ENCODE results near the gene CACNA1H. TPM values are rescaled to one million over a fixed set of nuclear protein-coding genes. Genes with fewer than 3 reads are reported as not detected.
"Not testable (repeated sequence)": the region's sequence is repeated elsewhere in the genome, so short reads cannot be mapped to it uniquely, and the experiment has no call there.

CACNA1H gene
- total and polyA plus RNA-seq, 9 of the 15 experiments (the other 6 are each of a cell fraction or from before 2014, with no cell fraction given) = 0.10 to 0.18 TPM; not detected in 7

DNA sequence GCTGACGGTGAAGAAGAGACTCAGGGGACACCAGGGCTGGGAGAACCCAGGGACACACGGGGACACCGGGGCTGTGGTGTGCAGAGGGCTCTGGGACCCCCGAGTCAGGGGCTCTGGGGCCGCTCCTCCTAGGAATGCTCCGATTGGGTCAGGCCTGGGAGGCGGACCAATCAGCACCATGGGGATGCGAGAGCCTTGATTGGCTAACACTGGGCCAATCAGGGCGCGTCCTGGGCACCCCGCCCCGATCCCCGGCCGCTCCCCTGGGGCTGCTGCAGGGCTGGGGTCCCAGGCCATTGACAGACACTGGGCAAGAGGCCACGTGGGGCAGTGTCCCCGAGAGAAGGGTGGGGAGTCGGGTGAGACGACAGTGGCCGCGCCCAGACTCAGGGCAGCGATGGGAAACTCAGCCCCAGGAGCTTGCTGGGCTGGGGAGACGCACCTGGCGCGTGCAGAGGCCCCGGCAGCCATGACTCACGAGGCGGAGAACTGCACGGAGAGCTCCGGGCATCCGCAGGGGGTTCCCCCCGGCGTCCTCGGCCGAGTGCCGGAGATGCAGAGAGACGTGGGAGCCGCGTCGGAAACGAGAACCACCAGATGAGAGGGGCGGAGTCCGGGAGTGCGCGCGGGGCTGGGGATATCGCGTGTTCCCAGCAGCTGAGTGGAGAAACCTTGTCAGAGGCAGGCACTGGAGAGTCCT lies 79.3 kb downstream of the CACNA1H start:
- H3K79me2 ChIP-seq (ENCODE audit: control insufficient read depth, insufficient read depth, low read length); H3K27me3 ChIP-seq (ENCODE audit: control insufficient read depth in 2 of 2, insufficient read depth in 2 of 2, low read length in 2 of 2); H2AFZ ChIP-seq (ENCODE audit: low read depth, low read length); BruUV-seq (replicated peaks); H3K9me3 ChIP-seq (replicated peaks; ENCODE audit: control insufficient read depth, insufficient read depth, low read depth, low read length); H3K9ac ChIP-seq (ENCODE audit: insufficient read depth in 1 of 2, low read depth in 2 of 2, low read length in 2 of 2); in situ Hi-C loops (cut with MboI); H3K4me3 ChIP-seq; H3K36me3 ChIP-seq (ENCODE audit: control insufficient read depth, insufficient read depth, low read length); H3K27ac ChIP-seq (ENCODE audit: extremely low read depth, low read depth, low read length); intact Hi-C loops (cut with micrococcal nuclease); CTCF ChIA-PET (ENCODE audit: low intra/inter-chr PET ratio); DNase-seq (ENCODE audit: extremely low read depth in 1 of 4, low spot score in 3 of 4); H4K20me1 ChIP-seq (replicated peaks; ENCODE audit: control insufficient read depth, insufficient read depth, low read length); H3K4me2 ChIP-seq (ENCODE audit: insufficient read depth, low read length); FAIRE-seq; H3K9me1 ChIP-seq (ENCODE audit: control insufficient read depth, insufficient read depth, low read length); POLR2A ChIA-PET; H3K4me1 ChIP-seq (replicated peaks in 1 of 2; ENCODE audit: control insufficient read depth in 2 of 2, insufficient read depth in 2 of 2, low read length in 2 of 2): not testable (repeated sequence)
- ATAC-seq = peak; percentile 94
- no CpG with 5 or more reads among the region's 47 CpGs for WGBS (ENCODE audit: insufficient coverage, low coverage, missing lambda C conversion rate)

DNA sequence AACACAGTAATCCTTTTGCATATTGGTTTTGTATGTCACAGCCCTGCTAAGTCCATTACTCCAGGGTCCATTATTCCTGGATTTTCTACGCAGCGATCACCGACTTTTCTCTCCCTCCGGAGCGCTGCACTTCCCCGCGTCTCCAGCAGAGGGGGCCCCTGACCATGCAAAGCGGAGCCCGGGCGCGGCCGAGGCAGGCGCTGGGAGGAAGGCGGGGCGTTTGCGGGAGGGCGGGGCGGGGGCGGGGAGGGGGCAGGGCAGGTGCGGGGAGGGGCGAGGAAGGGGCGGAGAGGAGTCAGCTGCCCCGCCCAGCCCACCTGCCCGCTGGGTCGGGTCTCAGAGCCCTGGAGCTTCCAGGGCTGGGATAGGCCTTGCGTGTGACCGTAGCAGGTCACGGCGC lies 83.8 kb downstream of the CACNA1H start:
- H3K4me1 ChIP-seq (replicated peaks in 1 of 2; ENCODE audit: control insufficient read depth in 2 of 2, insufficient read depth in 2 of 2, low read length in 2 of 2); H3K9me1 ChIP-seq (ENCODE audit: control insufficient read depth, insufficient read depth, low read length); DNase-seq (ENCODE audit: extremely low read depth in 1 of 4, low spot score in 3 of 4); POLR2A ChIA-PET; H3K4me3 ChIP-seq; in situ Hi-C loops (cut with MboI); H3K4me2 ChIP-seq (ENCODE audit: insufficient read depth, low read length); intact Hi-C loops (cut with micrococcal nuclease); H2AFZ ChIP-seq (ENCODE audit: low read depth, low read length); CTCF ChIA-PET (ENCODE audit: low intra/inter-chr PET ratio); H3K27me3 ChIP-seq (ENCODE audit: control insufficient read depth in 2 of 2, insufficient read depth in 2 of 2, low read length in 2 of 2); H3K36me3 ChIP-seq (ENCODE audit: control insufficient read depth, insufficient read depth, low read length); H3K27ac ChIP-seq (ENCODE audit: extremely low read depth, low read depth, low read length); H3K79me2 ChIP-seq (ENCODE audit: control insufficient read depth, insufficient read depth, low read length); H4K20me1 ChIP-seq (replicated peaks; ENCODE audit: control insufficient read depth, insufficient read depth, low read length); H3K9ac ChIP-seq (ENCODE audit: insufficient read depth in 1 of 2, low read depth in 2 of 2, low read length in 2 of 2); BruUV-seq (replicated peaks); H3K9me3 ChIP-seq (replicated peaks; ENCODE audit: control insufficient read depth, insufficient read depth, low read depth, low read length): not testable (repeated sequence)
- ATAC-seq (peak; percentile 80), FAIRE-seq (peak; percentile 90)
- no CpG with 5 or more reads among the region's 29 CpGs for WGBS (ENCODE audit: insufficient coverage, low coverage, missing lambda C conversion rate)

Data from K562 (cell line).